ENCODE data around the gene ECHDC1. TPM values are rescaled to one million over a fixed set of nuclear protein-coding genes. Genes with fewer than 3 reads are reported as not detected.
A peak's percentile ranks its signal among the peaks of the same experiment; 100 is the strongest.

ECHDC1 gene
- total RNA-seq, 1 donor from 2014 or later: 43.4 TPM

GRCh38 chr6:127249621-127250020 lies 93.8 kb downstream of the ECHDC1 start:
- ATAC-seq (no peak), DNase-seq (no peak)
- intact Hi-C loops (cut with micrococcal nuclease): no loop called here

GRCh38 chr6:127247114-127248096 lies 96.0 kb downstream of the ECHDC1 start:
- DNase-seq (no peak), ATAC-seq (peak; percentile 57)
- intact Hi-C loops (cut with micrococcal nuclease): no loop called here

- DNase-seq: no peak
- intact Hi-C loops (cut with micrococcal nuclease): no loop called here
- ATAC-seq: no peak
Observed at GRCh38 chr6:127243501-127243900, 99.9 kb downstream of the ECHDC1 start.

Other genes with a start within 250 kb of the ECHDC1 start
- 0.57 TPM for gene RSPO3, start 224.9 kb downstream of the ECHDC1 start, total RNA-seq
- gene RNF146, start 76.7 kb downstream of the ECHDC1 start, total RNA-seq: 46.3 TPM
- 2.4 TPM for gene KIAA0408, start 115.8 kb upstream of the ECHDC1 start, total RNA-seq
- gene C6orf58, start 233.6 kb upstream of the ECHDC1 start, total RNA-seq: not detected